ENCODE results near the gene ZNRF1. TPM values are rescaled to one million over a fixed set of nuclear protein-coding genes. Genes with fewer than 3 reads are reported as not detected.

ZNRF1 gene
- total RNA-seq, 2 donors from 2014 or later = 9.3 to 21.4 TPM

DNA sequence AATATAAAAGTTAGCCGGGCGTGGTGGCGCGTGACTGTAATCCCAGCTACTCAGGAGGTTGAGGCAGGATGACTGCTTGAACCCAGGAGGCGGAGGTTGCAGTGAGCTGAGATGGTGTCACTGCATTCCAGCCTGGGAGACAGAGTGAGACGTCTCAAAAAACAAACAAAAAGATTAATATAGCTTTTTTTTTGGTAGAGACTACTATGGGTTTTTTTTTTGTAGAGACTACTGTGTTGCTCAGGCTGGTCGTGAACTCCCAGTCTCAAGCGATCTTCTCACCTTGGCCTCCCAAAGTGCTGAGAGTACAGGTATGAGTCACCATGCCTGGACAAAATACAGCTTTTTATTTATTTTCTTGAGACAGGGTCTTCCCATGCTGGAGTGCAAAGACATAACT, 20.2 kb downstream of the ZNRF1 start:
- Histone ChIP-seq H3K9me3 (no peaks in the 10 kb centered on the region), H3K4me1 (no peaks in the 10 kb centered on the region), H3K4me3 (no peak overlapping the region), H3K27me3 (no peaks in the 10 kb centered on the region), H3K27ac (no peak overlapping the region), H3K36me3 (replicated peaks in 1 of 2; ENCODE audit: insufficient read depth in 1 of 2, low read depth in 2 of 2) (no peaks in the 10 kb centered on the region)
- 88 to 91% methylated on average over 8 of the region's 8 CpGs for WGBS, 2 donors
- DNase-seq = no peak
- no peak for TF ChIP-seq POLR2A (IDR thresholded peaks at IDR 0.05)
- TF ChIP-seq, protein P1, sequence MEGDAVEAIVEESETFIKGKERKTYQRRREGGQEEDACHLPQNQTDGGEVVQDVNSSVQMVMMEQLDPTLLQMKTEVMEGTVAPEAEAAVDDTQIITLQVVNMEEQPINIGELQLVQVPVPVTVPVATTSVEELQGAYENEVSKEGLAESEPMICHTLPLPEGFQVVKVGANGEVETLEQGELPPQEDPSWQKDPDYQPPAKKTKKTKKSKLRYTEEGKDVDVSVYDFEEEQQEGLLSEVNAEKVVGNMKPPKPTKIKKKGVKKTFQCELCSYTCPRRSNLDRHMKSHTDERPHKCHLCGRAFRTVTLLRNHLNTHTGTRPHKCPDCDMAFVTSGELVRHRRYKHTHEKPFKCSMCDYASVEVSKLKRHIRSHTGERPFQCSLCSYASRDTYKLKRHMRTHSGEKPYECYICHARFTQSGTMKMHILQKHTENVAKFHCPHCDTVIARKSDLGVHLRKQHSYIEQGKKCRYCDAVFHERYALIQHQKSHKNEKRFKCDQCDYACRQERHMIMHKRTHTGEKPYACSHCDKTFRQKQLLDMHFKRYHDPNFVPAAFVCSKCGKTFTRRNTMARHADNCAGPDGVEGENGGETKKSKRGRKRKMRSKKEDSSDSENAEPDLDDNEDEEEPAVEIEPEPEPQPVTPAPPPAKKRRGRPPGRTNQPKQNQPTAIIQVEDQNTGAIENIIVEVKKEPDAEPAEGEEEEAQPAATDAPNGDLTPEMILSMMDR (IDR thresholded peaks at IDR 0.05) = no peak
- ATAC-seq = no peak
- intact Hi-C loops (cut with DNase I) = no loop called here

DNA sequence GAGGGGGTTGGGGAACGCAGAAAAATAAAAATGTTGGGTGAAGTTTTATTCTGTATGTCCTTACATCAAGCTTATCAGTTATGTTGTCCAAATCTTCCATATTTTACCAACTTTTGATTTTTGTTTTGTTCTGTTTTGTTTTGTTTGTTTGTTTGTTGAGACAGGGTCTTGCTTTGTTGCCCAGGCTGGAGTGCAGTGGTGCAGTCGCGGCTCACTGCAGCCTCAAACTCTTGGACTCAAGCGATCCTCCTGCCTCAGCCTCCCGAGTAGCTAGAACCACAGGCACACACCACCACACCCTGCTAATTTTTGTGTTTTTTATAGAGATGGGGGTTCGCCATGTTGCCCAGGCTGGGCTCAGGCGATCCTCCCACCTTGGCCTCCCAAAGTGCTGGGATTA, 20.8 kb downstream of the ZNRF1 start:
- intact Hi-C loops (cut with DNase I) = no loop called here
- TF ChIP-seq, protein P1 (IDR thresholded peaks at IDR 0.05) = no peak
- TF ChIP-seq POLR2A (IDR thresholded peaks at IDR 0.05) = no peak
- Histone ChIP-seq H3K27ac (no peak overlapping the region), H3K36me3 (replicated peaks in 1 of 2; ENCODE audit: insufficient read depth in 1 of 2, low read depth in 2 of 2) (no peaks in the 10 kb centered on the region), H3K27me3 (no peaks in the 10 kb centered on the region), H3K9me3 (no peaks in the 10 kb centered on the region), H3K4me1 (no peaks in the 10 kb centered on the region), H3K4me3 (no peak overlapping the region)
- 91 to 98% methylated on average over 7 of the region's 7 CpGs for WGBS, 2 donors
- ATAC-seq (no peak), DNase-seq (no peak)

DNA sequence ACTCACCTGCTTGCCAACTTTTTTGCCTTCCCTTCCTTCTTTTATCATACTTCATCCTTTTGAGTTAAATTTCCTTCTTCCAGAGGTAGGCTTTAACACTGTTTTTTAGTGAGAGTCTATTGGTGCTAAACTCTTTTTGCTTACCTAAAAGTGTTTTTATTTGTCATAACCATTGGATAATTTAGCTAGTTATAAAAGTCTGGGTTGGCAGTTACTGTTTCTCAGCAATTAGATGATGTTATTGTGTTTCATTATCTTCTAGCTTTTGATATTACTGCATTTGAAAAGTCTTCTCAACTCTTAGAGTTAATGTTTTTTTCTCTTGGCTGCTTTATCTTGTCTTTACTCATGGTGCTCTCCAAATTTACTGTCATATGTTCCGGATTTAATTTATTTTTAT, 22.6 kb downstream of the ZNRF1 start:
- Histone ChIP-seq H3K9me3 (no peaks in the 10 kb centered on the region), H3K36me3 (replicated peaks in 1 of 2; ENCODE audit: insufficient read depth in 1 of 2, low read depth in 2 of 2) (no peaks in the 10 kb centered on the region), H3K27ac (no peak overlapping the region), H3K27me3 (no peaks in the 10 kb centered on the region), H3K4me3 (no peak overlapping the region), H3K4me1 (no peaks in the 10 kb centered on the region)
- intact Hi-C loops (cut with DNase I) = no loop called here
- TF ChIP-seq, protein P1 (IDR thresholded peaks at IDR 0.05) = no peak
- no peak for TF ChIP-seq POLR2A (IDR thresholded peaks at IDR 0.05)
- WGBS, 2 donors = 68 to 71% methylated on average over 1 of the region's 1 CpG
- ATAC-seq (no peak), DNase-seq (no peak)

DNA sequence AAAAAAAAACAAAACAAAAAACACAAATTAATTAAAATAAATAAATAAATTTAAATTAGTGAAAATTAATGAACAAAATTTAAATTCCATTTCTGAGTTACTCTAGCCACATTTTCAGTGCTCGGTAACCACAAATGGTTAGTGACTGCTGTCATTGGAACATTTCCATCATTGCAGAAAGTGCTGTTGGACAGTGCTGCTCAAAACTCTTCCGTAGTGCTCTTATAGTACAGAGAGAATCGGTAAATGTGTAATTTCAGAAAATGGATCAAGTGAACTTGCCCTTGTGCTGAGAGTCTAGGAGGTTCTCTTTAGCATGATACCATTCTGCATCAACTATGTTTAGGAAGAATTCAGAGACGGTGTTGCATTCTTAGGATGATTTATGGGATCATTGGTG, 23.7 kb downstream of the ZNRF1 start:
- Histone ChIP-seq H3K4me1 (no peaks in the 10 kb centered on the region), H3K27me3 (no peaks in the 10 kb centered on the region), H3K9me3 (no peaks in the 10 kb centered on the region), H3K27ac (no peak overlapping the region), H3K4me3 (no peak overlapping the region), H3K36me3 (replicated peaks in 1 of 2; ENCODE audit: insufficient read depth in 1 of 2, low read depth in 2 of 2) (no peaks in the 10 kb centered on the region)
- ATAC-seq (no peak), DNase-seq (no peak)
- intact Hi-C loops (cut with DNase I) = no loop called here
- 97 to 99% methylated on average over 4 of the region's 4 CpGs for whole genome bisulfite sequencing, 2 donors
- TF ChIP-seq, protein P1 (IDR thresholded peaks at IDR 0.05) = no peak
- no peak for TF ChIP-seq POLR2A (IDR thresholded peaks at IDR 0.05)

DNA sequence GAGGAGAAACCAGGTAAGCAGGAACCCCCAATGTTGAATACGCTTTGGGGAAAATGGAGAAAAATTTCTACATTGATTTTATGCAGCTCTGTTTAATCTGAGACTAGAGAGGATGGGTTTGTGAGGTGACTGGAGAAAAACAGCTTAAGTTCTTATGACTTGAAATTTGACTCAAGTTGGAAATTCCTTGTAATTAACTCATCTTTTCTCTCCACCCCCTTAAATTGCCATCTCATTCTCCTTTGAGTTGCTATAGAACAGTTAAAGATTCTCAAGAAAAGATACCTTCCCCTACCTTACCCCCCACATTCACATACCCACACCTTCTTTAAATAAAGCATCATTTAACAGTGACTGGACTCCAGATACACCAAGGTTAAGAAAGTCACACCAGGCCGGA, 24.2 kb downstream of the ZNRF1 start:
- Histone ChIP-seq H3K27ac (no peak overlapping the region), H3K36me3 (replicated peaks in 1 of 2; ENCODE audit: insufficient read depth in 1 of 2, low read depth in 2 of 2) (no peaks in the 10 kb centered on the region), H3K4me3 (no peak overlapping the region), H3K27me3 (no peaks in the 10 kb centered on the region), H3K9me3 (no peaks in the 10 kb centered on the region), H3K4me1 (no peaks in the 10 kb centered on the region)
- intact Hi-C loops (cut with DNase I) = no loop called here
- WGBS, 2 donors = 93 to 100% methylated on average over 2 of the region's 2 CpGs
- ATAC-seq (no peak), DNase-seq (no peak)
- TF ChIP-seq, protein P1 (IDR thresholded peaks at IDR 0.05) = no peak
- TF ChIP-seq POLR2A (IDR thresholded peaks at IDR 0.05) = no peak
